ENCODE results near the gene TMOD3.

DNA sequence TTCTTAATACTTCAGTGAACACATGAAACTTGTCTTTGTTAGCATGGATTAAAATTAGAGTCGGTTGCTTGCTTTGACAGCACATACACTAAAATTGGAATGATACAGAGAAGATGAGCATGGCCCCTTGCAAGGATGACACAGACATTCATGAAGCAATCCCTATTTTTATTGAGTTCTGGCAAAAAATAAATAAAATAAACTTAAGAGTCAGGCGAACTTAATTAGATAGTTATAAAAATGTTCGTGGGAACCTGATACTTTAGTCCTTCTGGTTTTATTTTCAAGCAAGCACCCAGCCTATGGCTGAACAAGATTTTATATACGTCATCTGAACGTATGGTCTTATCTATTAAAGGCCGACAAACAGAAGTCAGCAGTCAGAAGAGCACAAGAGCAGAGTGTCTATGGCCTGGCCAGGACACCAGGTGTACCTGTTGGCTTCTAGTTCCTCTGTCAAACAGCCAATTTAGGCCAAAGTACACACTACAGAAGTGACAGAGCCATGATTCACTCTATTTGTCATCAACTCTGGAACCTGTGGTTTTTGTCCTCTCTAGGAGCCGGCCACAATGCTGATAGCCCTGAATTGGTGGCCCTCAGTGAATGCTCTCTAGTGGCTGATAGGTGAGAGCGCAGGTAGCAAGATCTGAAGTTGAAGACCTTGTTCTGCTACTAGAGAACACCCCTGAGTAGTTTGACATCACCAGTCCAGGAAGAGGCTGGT, 77.8 kb downstream of the TMOD3 start:
- TF ChIP-seq, protein P1, sequence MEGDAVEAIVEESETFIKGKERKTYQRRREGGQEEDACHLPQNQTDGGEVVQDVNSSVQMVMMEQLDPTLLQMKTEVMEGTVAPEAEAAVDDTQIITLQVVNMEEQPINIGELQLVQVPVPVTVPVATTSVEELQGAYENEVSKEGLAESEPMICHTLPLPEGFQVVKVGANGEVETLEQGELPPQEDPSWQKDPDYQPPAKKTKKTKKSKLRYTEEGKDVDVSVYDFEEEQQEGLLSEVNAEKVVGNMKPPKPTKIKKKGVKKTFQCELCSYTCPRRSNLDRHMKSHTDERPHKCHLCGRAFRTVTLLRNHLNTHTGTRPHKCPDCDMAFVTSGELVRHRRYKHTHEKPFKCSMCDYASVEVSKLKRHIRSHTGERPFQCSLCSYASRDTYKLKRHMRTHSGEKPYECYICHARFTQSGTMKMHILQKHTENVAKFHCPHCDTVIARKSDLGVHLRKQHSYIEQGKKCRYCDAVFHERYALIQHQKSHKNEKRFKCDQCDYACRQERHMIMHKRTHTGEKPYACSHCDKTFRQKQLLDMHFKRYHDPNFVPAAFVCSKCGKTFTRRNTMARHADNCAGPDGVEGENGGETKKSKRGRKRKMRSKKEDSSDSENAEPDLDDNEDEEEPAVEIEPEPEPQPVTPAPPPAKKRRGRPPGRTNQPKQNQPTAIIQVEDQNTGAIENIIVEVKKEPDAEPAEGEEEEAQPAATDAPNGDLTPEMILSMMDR (IDR thresholded peaks at IDR 0.05; ENCODE audit: low read depth, low read length, poor library complexity, severe bottlenecking): no peak
- no peak for TF ChIP-seq EZH2phosphoT487 (IDR thresholded peaks at IDR 0.05; ENCODE audit: borderline replicate concordance, low read length)

Measured in DOHH2 (cell line).